HepG2 (cell line): ENCODE data around the gene ISCU. TPM values are rescaled to one million over a fixed set of nuclear protein-coding genes. Genes with fewer than 3 reads are reported as not detected.

Source experiments
- ATAC-seq: fragments of 200-7000 bp; cut with Tn5 transposase; 3 replicates; pipeline ENCODE4 v1.9.1; 2020; ENCODE audit warnings: mild to moderate bottlenecking, moderate library complexity
- BruUV-seq: library from RNA; stranded (reverse); fragments of 400-500 nt; replicated peaks from 2 replicates; lab custom pipeline; 2021; lab: Mats Ljungman, UMichigan
- CTCF ChIA-PET: fragments of 300-600 bp; formaldehyde crosslinking; extraction: SDS; loops from one replicate; lab custom pipeline; 2021; ENCODE audit warnings: low total read pairs, inconsistent platforms, low intra/inter-chr PET ratio; lab: Yijun Ruan, JAX
- POLR2A ChIA-PET: fragments of 350-600 bp; sonication (Branson Sonifier 250); formaldehyde crosslinking; loops from one replicate; lab custom pipeline; 2020; ENCODE audit warnings: antibody characterized with exemption, inconsistent platforms; lab: Yijun Ruan, JAX
- DNase-seq: peaks from one replicate; pipeline ENCODE4 v3.0.0-alpha.2; 2015; ENCODE audit warnings: low spot score
- FAIRE-seq: peaks from 3 replicates; lab custom pipeline; 2011; peaks lifted over from hg19 to GRCh38; lab: Jason Lieb, UNC
- H2AFZ ChIP-seq: one replicate; pipeline ENCODE4 v1.6.1; 2011; ENCODE audit warnings: low read length, inconsistent platforms
- H3K27ac ChIP-seq: fragments of 300-600 bp; 3 replicates; pipeline ENCODE4 v1.8.0; 2011; ENCODE audit warnings: mixed run types, mild to moderate bottlenecking, mixed read lengths, low read length, inconsistent platforms; ENCODE audit not compliant: insufficient read depth; ENCODE audit errors: extremely low read length
- H3K27me3 ChIP-seq, 2 experiments: fragments of 200-600 bp in 1 of 2; 2 replicates in 1 of 2; 3 replicates in 1 of 2; pipeline versions ENCODE4 v1.6.0 to v1.8.0; 2011; ENCODE audit warnings: low read length in 2 of 2, mild to moderate bottlenecking in 2 of 2, moderate library complexity in 2 of 2, inconsistent platforms in 1 of 2; ENCODE audit not compliant: insufficient read depth in 2 of 2, control insufficient read depth in 1 of 2
- H3K36me3 ChIP-seq, 2 experiments: fragments of 200-600 bp in 1 of 2; replicated peaks in 1 of 2; 2 replicates in 1 of 2; 3 replicates in 1 of 2; pipeline versions ENCODE4 v1.5.1 to v1.8.0; 2011; ENCODE audit warnings: low read length in 2 of 2, inconsistent platforms in 1 of 2; ENCODE audit not compliant: insufficient read depth in 2 of 2, control insufficient read depth in 1 of 2
- H3K4me1 ChIP-seq: 2 replicates; pipeline ENCODE4 v1.5.1; 2012; ENCODE audit warnings: low read length, inconsistent platforms; ENCODE audit not compliant: insufficient read depth
- H3K4me2 ChIP-seq: 2 replicates; pipeline ENCODE4 v1.6.0; 2011; ENCODE audit warnings: low read depth, low read length, inconsistent platforms
- H3K4me3 ChIP-seq, 3 experiments: fragments of 200-600 bp in 1 of 3; sonication (generic), shearing (Covaris generic) in 1 of 3; replicated peaks in 1 of 3; 2 replicates each; pipeline ENCODE4 v1.5.1; 2011 to 2016; ENCODE audit warnings: low read length in 3 of 3, inconsistent platforms in 2 of 3, low read depth in 2 of 3, mild to moderate bottlenecking in 2 of 3, control low read depth in 1 of 3, mixed read lengths in 1 of 3; ENCODE audit not compliant: insufficient read depth in 1 of 3
- H3K79me2 ChIP-seq: one replicate; pipeline ENCODE4 v1.6.1; 2011; ENCODE audit warnings: low read length, inconsistent platforms; ENCODE audit not compliant: insufficient read depth
- H3K9ac ChIP-seq: 2 replicates; pipeline ENCODE4 v1.6.0; 2011; ENCODE audit warnings: mild to moderate bottlenecking, low read depth, low read length, inconsistent platforms; ENCODE audit not compliant: insufficient read depth
- H3K9me3 ChIP-seq: 2 replicates; pipeline ENCODE4 v1.5.1; 2012; ENCODE audit warnings: mild to moderate bottlenecking, low read length
- H4K20me1 ChIP-seq: 2 replicates; pipeline ENCODE4 v1.6.0; 2011; ENCODE audit warnings: inconsistent platforms, mild to moderate bottlenecking, low read length, moderate library complexity; ENCODE audit not compliant: insufficient read depth
- AGO1 ChIP-seq: fragments of 200-400 bp; formaldehyde crosslinking; IDR thresholded peaks from 2 replicates; pipeline ENCODE4 v1.6.1; 2017; ENCODE audit warnings: mild to moderate bottlenecking, low read depth, low read length, moderate library complexity; ENCODE audit not compliant: poor library complexity, severe bottlenecking
- ARNT2 ChIP-seq: sonication (generic); formaldehyde crosslinking; IDR thresholded peaks from 2 replicates; pipeline ENCODE4 v1.8.0; 2022; ENCODE audit warnings: mild to moderate bottlenecking, low read depth, missing genetic modification reagents, moderate library complexity
- BCL3 ChIP-seq: sonication (generic); formaldehyde crosslinking; IDR thresholded peaks from 2 replicates; pipeline ENCODE4 v1.5.1; 2020; ENCODE audit warnings: mild to moderate bottlenecking, missing genetic modification reagents, moderate library complexity
- DR1 ChIP-seq: sonication (generic); formaldehyde crosslinking; IDR thresholded peaks from 2 replicates; pipeline ENCODE4 v1.8.0; 2021; ENCODE audit warnings: mild to moderate bottlenecking, missing genetic modification reagents, inconsistent platforms
- GATAD1 ChIP-seq: IDR thresholded peaks from 2 replicates; pipeline ENCODE4 v1.6.1; 2016; ENCODE audit warnings: missing genetic modification reagents, missing compliant biosample characterization
- HDAC6 ChIP-seq: fragments of 200-600 bp; sonication (generic); IDR thresholded peaks from 2 replicates; pipeline ENCODE4 v1.7.0; 2017; ENCODE audit warnings: mild to moderate bottlenecking, antibody characterized with exemption, low read length, low read depth
- HNF4A ChIP-seq: sonication (generic); formaldehyde crosslinking; IDR thresholded peaks from 2 replicates; pipeline ENCODE4 v1.4.0; 2020; ENCODE audit warnings: missing genetic modification reagents
- HOXA5 ChIP-seq: sonication (generic); formaldehyde crosslinking; IDR thresholded peaks from 2 replicates; pipeline ENCODE4 v1.4.0; 2020; ENCODE audit warnings: missing genetic modification reagents
- KAT7 ChIP-seq: IDR thresholded peaks from 2 replicates; pipeline ENCODE4 v1.6.1; 2018; ENCODE audit warnings: borderline replicate concordance, missing compliant biosample characterization
- KDM2A ChIP-seq: sonication (generic); formaldehyde crosslinking; IDR thresholded peaks from 2 replicates; pipeline ENCODE4 v1.4.0; 2020; ENCODE audit warnings: low read depth, missing genetic modification reagents, borderline replicate concordance
- NFKB2 ChIP-seq: sonication (generic); formaldehyde crosslinking; IDR thresholded peaks from 2 replicates; pipeline ENCODE4 v1.4.0; 2020; ENCODE audit warnings: missing genetic modification reagents, borderline replicate concordance
- PHF8 ChIP-seq: sonication (generic); formaldehyde crosslinking; IDR thresholded peaks from 2 replicates; pipeline ENCODE4 v1.5.0; 2020; ENCODE audit warnings: missing genetic modification reagents
- RORA ChIP-seq: sonication (generic); formaldehyde crosslinking; IDR thresholded peaks from 2 replicates; pipeline ENCODE4 v1.5.0; 2020; ENCODE audit warnings: mild to moderate bottlenecking, missing genetic modification reagents, moderate library complexity
- ZBTB21 ChIP-seq: sonication (generic); formaldehyde crosslinking; IDR thresholded peaks from 2 replicates; pipeline ENCODE4 v1.4.0; 2020; ENCODE audit warnings: missing genetic modification reagents
- ZFP62 ChIP-seq: sonication (generic); formaldehyde crosslinking; IDR thresholded peaks from 2 replicates; pipeline ENCODE4 v1.4.0; 2020; ENCODE audit warnings: missing genetic modification reagents
- ZFYVE20 ChIP-seq: sonication (generic); formaldehyde crosslinking; IDR thresholded peaks from 2 replicates; pipeline ENCODE4 v1.8.0; 2023; ENCODE audit warnings: low read depth, mild to moderate bottlenecking, moderate library complexity, missing genetic modification reagents, borderline replicate concordance
- ZNF550 ChIP-seq: sonication (generic); formaldehyde crosslinking; IDR thresholded peaks from 2 replicates; pipeline ENCODE4 v1.4.0; 2020; ENCODE audit warnings: mild to moderate bottlenecking, missing genetic modification reagents, borderline replicate concordance
- ZNF629 ChIP-seq: sonication (generic); formaldehyde crosslinking; conservative IDR thresholded peaks from 2 replicates; pipeline ENCODE4 v1.5.0; 2020; ENCODE audit warnings: missing genetic modification reagents
- ZNF709 ChIP-seq: sonication (generic); formaldehyde crosslinking; IDR thresholded peaks from 2 replicates; pipeline ENCODE4 v1.5.0; 2020; ENCODE audit warnings: mild to moderate bottlenecking, missing genetic modification reagents
- ZNF740 ChIP-seq: sonication (generic); formaldehyde crosslinking; IDR thresholded peaks from 2 replicates; pipeline ENCODE4 v1.4.0; 2020; ENCODE audit warnings: missing genetic modification reagents
- WGBS: methylation state at CpG from one replicate; pipeline ENCODE4 v1.1.6; 2017; ENCODE audit warnings: low lambda C conversion rate; 5-methylcytosine and 5-hydroxymethylcytosine counted together
- in situ Hi-C: cut with HindIII; loops from 2 replicates; pipeline ENCODE4 v1.10.0; 2017; ENCODE audit warnings: low pct_unique_long_range_greater_than_20kb; ENCODE audit not compliant: extremely low pct_ligation_motif_present
- intact Hi-C: fragments of 100-400 bp; cut with micrococcal nuclease; formaldehyde crosslinking; loops from one replicate; pipeline ENCODE4 v1.10.0; 2022; ENCODE audit not compliant: unreplicated experiment
- polyA plus RNA-seq, 8 experiments: library from polyadenylated mRNA; depleted of rRNA in 3 of 8; stranded (reverse) in 7 of 8; unstranded in 1 of 8; fragments of >200 nt; fragmentation: Illumina TruSeq in 4 of 8; extraction: Trizol in 4 of 8; gene quantifications; 2 replicates each; pipeline versions ENCODE4 v1.2.1 to v1.2.3, GENCODE V29; 2011 to 2016; ENCODE audit warnings: low read depth in 4 of 8, missing spikeins in 1 of 8, mixed read lengths in 1 of 8; ENCODE audit not compliant: insufficient read depth in 1 of 8
- total RNA-seq, 5 experiments: library from RNA; depleted of rRNA; stranded (reverse); fragments of >200 nt; fragmentation: Illumina TruSeq; extraction: Trizol; gene quantifications; 2 replicates each; pipeline ENCODE4 v1.2.3, GENCODE V29; 2016; ENCODE audit warnings: low read depth in 1 of 5

The ISCU gene
- total and polyA plus RNA-seq, 2 of the 13 experiments (the other 11 are each of a cell fraction or from before 2014, with no cell fraction given), result 94.4 to 107 TPM

GRCh38 chr12:108560321-108560721 is 2.1 kb upstream of the ISCU start (continued):
- TF ChIP-seq BCL3 (no peak), ZBTB21 (CRISPR knock-in tag) (peak; percentile 34; the same call in 1 of the 2 replicates), HNF4A (CRISPR knock-in tag) (peak; percentile 55), NFKB2 (CRISPR knock-in tag) (no peak), ZNF740 (CRISPR knock-in tag) (no peak), KAT7 (CRISPR knock-in tag) (peak; percentile 81; the same call in 1 of the 2 replicates), HOXA5 (CRISPR knock-in tag) (no peak), ZFP62 (CRISPR knock-in tag) (no peak), ARNT2 (CRISPR knock-in tag) (no peak), ZNF629 (CRISPR knock-in tag) (peak; percentile 48)

- H3K9me3 ChIP-seq, result no peaks in the 10 kb centered on the region
- intact Hi-C loops, result loop anchor here (5.0 kb wide), 2 partner anchors 171 to 296 kb away; partner anchors contain the start of genes CORO1C and SSH1
- DNase-seq (peak; percentile 89), FAIRE-seq (peak; percentile 98), ATAC-seq (peak; percentile 58)
- H3K4me3 ChIP-seq, result peak within 1 kb of the TSS; percentile 95 to 100 (median 99)
- peak within 1 kb of the TSS; percentile 97 for H3K27ac ChIP-seq
- peaks cover 12 to 30% of the 10 kb centered on the region in 2 experiments for H3K36me3 ChIP-seq
- H4K20me1 ChIP-seq, result peaks cover 11% of the 10 kb centered on the region
- H3K4me2 ChIP-seq, result peak within 1 kb of the TSS; percentile 99
- in situ Hi-C loops, result loop anchor here (10.0 kb wide), 1 partner anchor 244 kb away; no protein-coding TSS in a partner anchor
- peak within 1 kb of the TSS; percentile 98 for H3K9ac ChIP-seq
- peak within 1 kb of the TSS; percentile 97 for H2AFZ ChIP-seq
- ChIA-PET POLR2A (interaction anchor here (0.9 to 1.3 kb wide), 3 partner anchors 10 to 879 kb away, joined by 3 to 5 read pairs (median 4); no protein-coding TSS in a partner anchor), CTCF (no interaction called here)
- WGBS, result under 1% methylated on average over 55 of the region's 57 CpGs
- no peaks in the 10 kb centered on the region; a peak in 1 of 5 replicates for H3K27me3 ChIP-seq
- peaks cover 66% of the 10 kb centered on the region for H3K79me2 ChIP-seq
- peaks cover 45% of the 10 kb centered on the region for H3K4me1 ChIP-seq
- BruUV-seq, result no TSS peak
- TF ChIP-seq RORA (CRISPR knock-in tag) (no peak), KDM2A (CRISPR knock-in tag) (peak; percentile 82), GATAD1 (peak; percentile 94), PHF8 (CRISPR knock-in tag) (peak; percentile 91), AGO1 (no peak), ZNF550 (CRISPR knock-in tag) (no peak), DR1 (CRISPR knock-in tag) (no peak), ZFYVE20 (CRISPR knock-in tag) (0 out of 2 replicates have a peak, but pooled peaks have one; percentile 37), HDAC6 (peak; percentile 98; the same call in 1 of the 2 replicates), ZNF709 (no peak)
These were observed 1.4 kb upstream of the ISCU start, which contains the start of gene SART3 for GRCh38 chr12:108560752-108561719. Gene SART3 (minus strand): TSS chr12:108561173. CDS start chr12:108561154, 19 bp downstream.
